Nephron (organoid): Measurements from ENCODE around the gene STAC2.

Source experiments
- H3K27ac Mint-ChIP-seq, 3 experiments: 2 replicates each; pipeline ENCODE4 v1.8.0; 2020; ENCODE audit warnings: mixed read lengths in 3 of 3, mild to moderate bottlenecking in 2 of 3, moderate library complexity in 1 of 3
- H3K27me3 Mint-ChIP-seq: 2 replicates; pipeline ENCODE4 v1.8.0; 2021; ENCODE audit warnings: low read depth, mild to moderate bottlenecking, moderate library complexity, mixed read lengths
- H3K36me3 Mint-ChIP-seq: 2 replicates; pipeline ENCODE4 v1.8.0; 2020; ENCODE audit warnings: low read depth, mixed read lengths
- H3K4me1 Mint-ChIP-seq: 2 replicates; pipeline ENCODE4 v1.8.0; 2020; ENCODE audit warnings: mixed read lengths
- H3K4me3 Mint-ChIP-seq, 3 experiments: 2 replicates each; pipeline ENCODE4 v1.8.0; 2020; ENCODE audit warnings: mild to moderate bottlenecking in 3 of 3, mixed read lengths in 3 of 3, moderate library complexity in 2 of 3
- H3K9me3 Mint-ChIP-seq: 2 replicates; pipeline ENCODE4 v1.8.0; 2020; ENCODE audit warnings: mixed read lengths
- CTCF ChIP-seq, 3 experiments: fragments of 200-600 bp; sonication (generic); IDR thresholded peaks; one replicate each; pipeline ENCODE4 v1.5.0; 2021; ENCODE audit warnings: antibody characterized with exemption in 3 of 3; ENCODE audit not compliant: unreplicated experiment in 3 of 3

The STAC2 gene

DNA sequence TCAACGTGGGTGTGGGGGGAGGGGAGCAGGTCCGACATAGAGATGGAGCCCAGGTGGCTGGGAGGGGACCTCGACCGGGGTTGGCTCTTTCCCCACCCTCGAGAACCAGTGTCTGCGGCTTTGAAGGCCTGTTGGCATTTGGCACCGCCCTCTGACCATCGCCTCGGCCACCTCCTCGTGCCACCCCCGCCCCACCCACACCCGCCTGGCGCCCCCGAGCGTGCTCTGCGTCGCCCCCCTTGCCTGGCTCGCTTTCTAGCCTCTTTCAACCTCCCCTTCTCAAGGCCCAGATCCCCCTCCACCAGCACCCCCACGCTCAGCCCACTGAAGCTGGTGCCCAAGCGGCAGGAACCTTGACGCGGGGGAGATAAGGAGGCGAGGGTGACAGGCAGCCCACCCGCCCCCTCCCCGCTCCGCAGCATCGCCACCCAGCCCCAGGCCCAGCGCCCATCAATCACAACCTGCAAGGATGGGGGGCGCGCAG, 28.9 kb downstream of the STAC2 start:
- Mint-ChIP-seq H3K4me1 (peaks cover 50% of the 10 kb centered on the region), H3K27me3 (no peaks in the 10 kb centered on the region), H3K27ac (peak overlapping the region; percentile 53 to 60 (median 55)), H3K9me3 (no peaks in the 10 kb centered on the region), H3K4me3 (peak overlapping the region; percentile 89 to 97 (median 91)), H3K36me3 (peaks cover 28% of the 10 kb centered on the region)
- no peak for TF ChIP-seq CTCF (IDR thresholded peaks at IDR 0.05; ENCODE audit: unreplicated experiment in 3 of 3)

- Mint-ChIP-seq H3K4me3 (peak overlapping the region; percentile 89 to 97 (median 91)), H3K9me3 (no peaks in the 10 kb centered on the region), H3K27me3 (no peaks in the 10 kb centered on the region), H3K4me1 (peaks cover 54% of the 10 kb centered on the region), H3K27ac (peak overlapping the region; percentile 55 to 77 (median 59)), H3K36me3 (peaks cover 26% of the 10 kb centered on the region)
- no peak for TF ChIP-seq CTCF (IDR thresholded peaks at IDR 0.05; ENCODE audit: unreplicated experiment in 3 of 3)
Measured at GRCh38 chr17:39196241-39196807, 29.4 kb downstream of the STAC2 start.

DNA sequence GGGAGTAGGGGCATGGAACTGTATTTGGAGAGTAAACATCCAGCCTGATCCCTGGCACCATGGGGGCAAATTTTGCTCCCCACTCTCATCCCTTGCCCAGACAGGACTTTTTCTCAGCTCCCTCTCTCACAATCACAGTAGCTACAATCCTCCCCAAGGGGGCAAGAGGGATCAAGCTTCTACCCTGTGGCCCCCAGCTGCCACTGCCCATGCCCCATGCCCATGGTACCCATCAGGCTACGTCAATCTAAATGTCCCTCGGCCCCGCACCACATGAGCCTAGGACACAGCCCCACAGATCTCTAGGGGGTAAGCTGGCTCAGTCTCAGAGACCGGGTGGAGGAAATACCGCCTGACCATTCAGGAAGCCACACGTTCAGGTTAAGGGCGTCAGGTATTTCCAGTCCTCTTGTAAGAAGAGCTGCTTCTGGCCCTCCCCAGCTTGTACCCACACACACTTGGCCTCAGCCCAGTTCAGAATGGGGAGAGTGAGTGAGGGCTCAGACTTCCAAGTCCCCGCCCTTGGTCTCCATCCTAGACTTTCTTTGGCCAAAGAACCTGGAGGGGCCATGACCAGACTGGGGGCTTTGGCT, 30.1 kb downstream of the STAC2 start:
- no peak for TF ChIP-seq CTCF (IDR thresholded peaks at IDR 0.05; ENCODE audit: unreplicated experiment in 3 of 3)
- Mint-ChIP-seq H3K36me3 (peaks cover 20% of the 10 kb centered on the region), H3K27ac (peak overlapping the region; percentile 55 to 60 (median 59)), H3K9me3 (no peaks in the 10 kb centered on the region), H3K4me1 (peaks cover 50% of the 10 kb centered on the region), H3K4me3 (peak overlapping the region; percentile 89 to 97 (median 91)), H3K27me3 (no peaks in the 10 kb centered on the region)

DNA sequence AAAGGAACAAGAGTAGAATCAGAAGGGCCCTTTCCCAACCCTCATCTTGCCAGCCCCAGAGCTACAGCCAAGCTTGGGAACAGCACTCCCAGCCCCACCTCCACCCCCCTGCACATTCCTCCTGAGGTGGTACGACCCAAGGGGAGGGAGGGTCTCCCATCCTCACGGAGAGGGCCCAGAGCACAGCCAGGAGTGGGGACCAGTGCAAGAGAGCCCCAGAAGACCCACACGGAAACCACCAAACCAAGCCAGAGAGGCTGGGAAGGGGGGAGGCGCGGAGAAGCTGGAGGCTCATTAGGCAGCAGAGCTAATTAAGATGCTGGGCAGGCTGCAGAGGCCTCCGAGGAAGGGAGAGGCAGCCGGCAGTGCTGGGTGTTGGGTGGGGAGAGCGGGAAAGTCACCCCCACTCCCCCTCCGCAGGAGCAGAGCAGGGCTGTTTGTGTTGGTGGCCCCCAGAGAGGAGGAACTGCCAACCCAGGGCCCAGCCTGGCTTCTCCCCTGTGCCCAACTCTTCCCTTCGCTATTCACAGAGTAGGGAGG, 30.7 kb downstream of the STAC2 start:
- Mint-ChIP-seq H3K27ac (peak overlapping the region; percentile 41 to 77 (median 55)), H3K27me3 (no peaks in the 10 kb centered on the region), H3K4me1 (peaks cover 48% of the 10 kb centered on the region), H3K4me3 (peak overlapping the region; percentile 89 to 97 (median 91)), H3K9me3 (no peaks in the 10 kb centered on the region), H3K36me3 (peaks cover 17% of the 10 kb centered on the region)
- TF ChIP-seq CTCF (IDR thresholded peaks at IDR 0.05; ENCODE audit: unreplicated experiment in 3 of 3) = no peak

DNA sequence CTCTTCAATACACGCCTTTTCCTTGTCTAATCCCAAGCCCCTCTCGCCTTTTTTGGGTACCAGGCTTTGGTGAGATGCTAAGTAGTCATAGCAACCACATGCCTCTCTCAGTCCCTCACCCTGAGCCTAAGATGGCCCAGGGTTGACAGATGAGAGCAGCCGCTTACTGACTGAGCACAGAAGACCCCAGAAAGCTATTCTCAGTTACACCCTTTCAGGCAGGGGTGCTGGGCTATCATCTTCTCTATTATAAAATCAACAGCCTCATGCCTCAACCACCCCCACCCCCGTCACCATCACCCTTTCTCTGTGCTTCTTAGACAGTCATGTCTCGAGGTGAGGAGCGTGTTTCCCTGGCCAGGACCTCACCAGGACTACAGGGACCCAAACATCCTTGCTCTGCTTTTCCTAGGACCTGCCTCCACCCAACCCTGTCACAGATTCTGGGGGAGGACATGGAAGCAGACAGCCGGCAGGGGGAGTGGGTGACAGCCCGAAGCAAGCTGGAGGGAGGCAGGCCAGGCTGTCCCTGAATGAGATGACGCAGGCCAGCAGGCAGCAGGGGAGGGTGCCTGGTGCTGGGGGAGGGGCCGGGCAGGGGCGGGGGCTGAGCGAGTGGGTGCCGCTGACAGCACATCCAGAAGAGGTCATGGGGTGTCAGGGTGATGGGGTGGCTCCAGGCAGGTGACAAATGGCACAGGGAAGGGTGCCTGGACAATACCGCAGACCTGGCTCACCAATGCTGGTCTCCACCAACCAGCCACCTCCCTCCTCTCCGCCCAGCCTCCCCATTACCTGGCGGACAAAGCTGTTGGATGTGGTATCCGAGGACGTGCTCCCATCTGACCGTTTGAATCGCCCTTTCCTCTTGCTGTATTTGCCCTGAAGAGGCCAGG, 31.4 kb downstream of the STAC2 start:
- H3K27me3 Mint-ChIP-seq = no peaks in the 10 kb centered on the region
- peak overlapping the region; percentile 73 to 91 (median 89) for H3K4me3 Mint-ChIP-seq
- H3K4me1 Mint-ChIP-seq = peaks cover 41% of the 10 kb centered on the region
- no peaks in the 10 kb centered on the region for H3K9me3 Mint-ChIP-seq
- H3K36me3 Mint-ChIP-seq = peaks cover 15% of the 10 kb centered on the region
- H3K27ac Mint-ChIP-seq = peak overlapping the region; percentile 40 to 77 (median 49)
- peak; percentile 26 to 42 (median 39) for TF ChIP-seq CTCF (IDR thresholded peaks at IDR 0.05; ENCODE audit: unreplicated experiment in 3 of 3)
